SU-DHL-6 (cell line): Measurements from ENCODE around the gene HSD17B12.

Source experiments
- CTCF ChIP-seq: fragments of 200-600 bp; sonication (generic); IDR thresholded peaks from one replicate; pipeline ENCODE4 v1.5.1; 2017; ENCODE audit warnings: antibody characterized with exemption, mild to moderate bottlenecking, low read length, moderate library complexity; ENCODE audit not compliant: insufficient read depth, poor library complexity, severe bottlenecking
- EZH2phosphoT487 ChIP-seq: fragments of 200-600 bp; sonication (generic), shearing (Covaris generic); conservative IDR thresholded peaks from 2 replicates; pipeline ENCODE4 v1.6.1; 2018; ENCODE audit warnings: mild to moderate bottlenecking, antibody characterized with exemption, low read length, moderate library complexity, mixed read lengths

DNA sequence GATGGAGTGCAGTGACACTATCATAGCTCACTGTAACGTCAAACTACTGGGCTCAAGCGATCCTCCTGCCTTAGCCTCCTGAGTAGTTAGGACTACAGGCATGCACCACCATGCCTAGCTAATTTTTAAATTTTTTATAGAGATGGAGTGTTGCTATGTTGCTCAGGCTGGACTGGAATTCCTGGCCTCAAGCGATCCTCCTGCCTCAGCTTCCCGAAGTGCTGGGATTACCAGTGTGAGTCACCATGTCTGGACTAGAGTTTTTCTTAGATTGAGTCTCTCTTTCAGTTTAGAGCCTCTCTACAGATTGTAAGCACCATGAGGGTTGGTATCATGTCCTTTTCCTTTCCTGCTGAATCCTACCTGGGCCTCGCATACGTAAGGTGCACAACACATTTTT is 142.8 kb downstream of the HSD17B12 start:
- TF ChIP-seq CTCF, result no peak
- no peak for TF ChIP-seq EZH2phosphoT487
